Subcutaneous abdominal adipose tissue (tissue), 5 donors: ENCODE results near the gene CHD3.
"Not testable (repeated sequence)": the region's sequence is repeated elsewhere in the genome, so short reads cannot be mapped to it uniquely, and the experiment has no call there.

ENCODE experiments used
- H3K27ac ChIP-seq: one replicate; pipeline ENCODE4 v1.7.0; 2013; ENCODE audit warnings: low read depth, mild to moderate bottlenecking, inconsistent platforms, low read length, moderate library complexity
- H3K27me3 ChIP-seq, 5 donors: one replicate each; pipeline ENCODE4 v1.7.0; 2013; ENCODE audit warnings: low read length in 5 of 5, inconsistent platforms in 1 of 5; ENCODE audit not compliant: control insufficient read depth in 5 of 5, insufficient read depth in 4 of 5
- H3K36me3 ChIP-seq, 5 donors: one replicate each; pipeline ENCODE4 v1.7.0; 2013; ENCODE audit warnings: low read length in 5 of 5; ENCODE audit not compliant: control insufficient read depth in 5 of 5, insufficient read depth in 5 of 5
- H3K4me1 ChIP-seq, 5 donors: one replicate each; pipeline ENCODE4 v1.7.0; 2013; ENCODE audit warnings: low read length in 5 of 5, mild to moderate bottlenecking in 3 of 5, moderate library complexity in 1 of 5; ENCODE audit not compliant: control insufficient read depth in 5 of 5, insufficient read depth in 5 of 5
- H3K4me3 ChIP-seq, 5 donors: one replicate each; pipeline ENCODE4 v1.7.0; 2013; ENCODE audit warnings: low read length in 5 of 5, low read depth in 1 of 5
- H3K9ac ChIP-seq, 5 donors: one replicate each; pipeline ENCODE4 v1.7.0; 2013; ENCODE audit warnings: low read length in 5 of 5, mild to moderate bottlenecking in 4 of 5, moderate library complexity in 3 of 5
- H3K9me3 ChIP-seq, 5 donors: one replicate each; pipeline ENCODE4 v1.7.0; 2013; ENCODE audit warnings: low read length in 5 of 5; ENCODE audit not compliant: control insufficient read depth in 5 of 5
- donor health status: healthy.
- donor health status: healthy.
- donor health status: healthy.
- donor health status: healthy.
- donor health status: healthy.

The CHD3 gene

GRCh38 chr17:7945651-7946050 lies 57.1 kb downstream of the CHD3 start:
- Histone ChIP-seq H3K27ac (no peak overlapping the region), H3K9ac (no peak overlapping the region), H3K4me1 (peaks cover 0 to 10% (median 5%) of the 10 kb centered on the region in 5 donors), H3K27me3 (no peaks in the 10 kb centered on the region), H3K4me3 (no peak overlapping the region), H3K36me3 (peaks cover 4 to 83% (median 63%) of the 10 kb centered on the region in 5 donors), H3K9me3 (no peaks in the 10 kb centered on the region)

- H3K4me1 ChIP-seq = peaks cover 0 to 10% (median 5%) of the 10 kb centered on the region in 5 donors
- no peak overlapping the region for H3K4me3 ChIP-seq
- H3K9ac ChIP-seq = no peak overlapping the region
- no peak overlapping the region for H3K27ac ChIP-seq
- H3K36me3 ChIP-seq = peaks cover 4 to 75% (median 57%) of the 10 kb centered on the region in 5 donors
- H3K9me3 ChIP-seq = no peaks in the 10 kb centered on the region
- no peaks in the 10 kb centered on the region for H3K27me3 ChIP-seq
Measured at GRCh38 chr17:7946441-7946840, 57.9 kb downstream of the CHD3 start.

- no peak overlapping the region for H3K4me3 ChIP-seq
- H3K27me3 ChIP-seq = no peaks in the 10 kb centered on the region
- no peak overlapping the region for H3K9ac ChIP-seq
- no peak overlapping the region for H3K27ac ChIP-seq
- peaks cover 4 to 67% (median 57%) of the 10 kb centered on the region in 5 donors for H3K36me3 ChIP-seq
- no peaks in the 10 kb centered on the region for H3K9me3 ChIP-seq
- H3K4me1 ChIP-seq = peaks cover 0 to 10% (median 5%) of the 10 kb centered on the region in 5 donors
Measured at GRCh38 chr17:7947651-7948050, 59.1 kb downstream of the CHD3 start.

- H3K27ac ChIP-seq = no peak overlapping the region
Measured at GRCh38 chr17:7950578-7950977, 62.0 kb downstream of the CHD3 start.

GRCh38 chr17:7951143-7951792 lies 62.7 kb downstream of the CHD3 start:
- H3K27me3 ChIP-seq = no peaks in the 10 kb centered on the region
- no peak overlapping the region for H3K9ac ChIP-seq
- no peaks in the 10 kb centered on the region for H3K9me3 ChIP-seq
- H3K27ac ChIP-seq = no peak overlapping the region
- no peaks in the 10 kb centered on the region for H3K4me1 ChIP-seq
- H3K4me3 ChIP-seq = no peak overlapping the region
- H3K36me3 ChIP-seq = peaks cover 4 to 37% (median 29%) of the 10 kb centered on the region in 5 donors

More at GRCh38 chr17:7950578-7950977, 62.0 kb downstream of the CHD3 start:
- Histone ChIP-seq H3K4me3 (no peak overlapping the region), H3K9ac (no peak overlapping the region), H3K27me3 (no peaks in the 10 kb centered on the region), H3K4me1 (no peaks in the 10 kb centered on the region), H3K9me3 (no peaks in the 10 kb centered on the region), H3K36me3 (peaks cover 4 to 44% (median 36%) of the 10 kb centered on the region in 5 donors)

GRCh38 chr17:7953266-7953665 lies 64.7 kb downstream of the CHD3 start:
- H3K4me3 ChIP-seq, H3K27ac ChIP-seq, H3K4me1 ChIP-seq, H3K9me3 ChIP-seq, H3K9ac ChIP-seq, H3K27me3 ChIP-seq: not testable (repeated sequence)
- peaks cover 4 to 20% (median 12%) of the 10 kb centered on the region in 5 donors for H3K36me3 ChIP-seq

GRCh38 chr17:7955414-7956227 lies 67.0 kb downstream of the CHD3 start:
- peaks cover 0 to 3% (median 0%) of the 10 kb centered on the region in 5 donors for H3K27me3 ChIP-seq
- H3K27ac ChIP-seq = no peak overlapping the region
- H3K36me3 ChIP-seq = no peaks in the 10 kb centered on the region
- no peak overlapping the region for H3K9ac ChIP-seq
- no peak overlapping the region for H3K4me3 ChIP-seq
- no peaks in the 10 kb centered on the region for H3K9me3 ChIP-seq
- no peaks in the 10 kb centered on the region for H3K4me1 ChIP-seq

- no peaks in the 10 kb centered on the region for H3K9me3 ChIP-seq
- no peak overlapping the region for H3K9ac ChIP-seq
- no peak overlapping the region for H3K4me3 ChIP-seq
- H3K27ac ChIP-seq = no peak overlapping the region
- H3K4me1 ChIP-seq = no peaks in the 10 kb centered on the region
- H3K27me3 ChIP-seq = peaks cover 0 to 5% (median 3%) of the 10 kb centered on the region in 5 donors
- no peaks in the 10 kb centered on the region for H3K36me3 ChIP-seq
Measured at GRCh38 chr17:7956228-7956965, 67.8 kb downstream of the CHD3 start.

GRCh38 chr17:7959503-7960253 lies 71.1 kb downstream of the CHD3 start:
- Histone ChIP-seq H3K4me3 (no peak overlapping the region), H3K36me3 (no peaks in the 10 kb centered on the region), H3K9ac (no peak overlapping the region), H3K27ac (no peak overlapping the region), H3K27me3 (peaks cover 0 to 5% (median 3%) of the 10 kb centered on the region in 5 donors), H3K4me1 (no peaks in the 10 kb centered on the region), H3K9me3 (no peaks in the 10 kb centered on the region)
